Adrenal gland (tissue), 12 donors: Measurements from ENCODE around the gene LARGE1. TPM values are rescaled to one million over a fixed set of nuclear protein-coding genes. Genes with fewer than 3 reads are reported as not detected.

Experiments used
- DNase-seq, 7 donors: peaks; one replicate each; pipeline ENCODE4 v3.0.0-alpha.2; 2019 to 2020
- H3K27ac ChIP-seq, 5 donors: fragments of 200-600 bp; sonication (generic) in 4 of 5; 1 replicate in 3 of 5; 2 replicates in 2 of 5; pipeline versions ENCODE4 v1.5.1 to v1.8.0; 2016 to 2020; ENCODE audit warnings: mild to moderate bottlenecking in 1 of 5
- H3K27me3 ChIP-seq: fragments of 200-600 bp; 2 replicates; pipeline ENCODE4 v1.8.0; 2021
- H3K36me3 ChIP-seq, 2 donors: fragments of 200-600 bp; replicated peaks in 1 of 2; 1 replicate in 1 of 2; 2 replicates in 1 of 2; pipeline versions ENCODE4 v1.5.1 to v1.8.0; 2018 to 2022
- H3K4me1 ChIP-seq, 2 donors: fragments of 200-600 bp; replicated peaks in 1 of 2; 1 replicate in 1 of 2; 2 replicates in 1 of 2; pipeline versions ENCODE4 v1.5.1 to v1.8.0; 2018 to 2021
- H3K4me3 ChIP-seq, 4 donors: fragments of 200-600 bp; sonication (generic) in 3 of 4; one replicate each; pipeline ENCODE4 v1.5.1; 2016 to 2018
- H3K9me3 ChIP-seq, 3 donors: fragments of 200-600 bp; sonication (generic) in 1 of 3; replicated peaks in 1 of 3; 1 replicate in 2 of 3; 2 replicates in 1 of 3; pipeline versions ENCODE4 v1.5.1 to v1.8.0; 2016 to 2021
- POLR2A ChIP-seq, 2 donors: fragments of 450-650 bp; IDR thresholded peaks; one replicate each; pipeline ENCODE4 v1.6.1; 2017; ENCODE audit warnings: antibody characterized with exemption in 2 of 2, mild to moderate bottlenecking in 2 of 2, moderate library complexity in 1 of 2
- WGBS, 4 donors: extraction: QIAGEN DNeasy Blood & Tissue Kit in 2 of 4; methylation state at CpG; one replicate each; pipeline versions ENCODE4 v1.1.5 to v1.1.7; 2013 to 2017; 5-methylcytosine and 5-hydroxymethylcytosine counted together
- intact Hi-C, 2 donors: fragments of 100-400 bp; cut with DNase I; formaldehyde crosslinking; loops; one replicate each; pipeline versions ENCODE4 v1.14.1 to v1.15.0; 2022 to 2023
- microRNA-seq, 3 donors: library from miRNA; unstranded; fragments of <30 nt; microRNA quantifications; one replicate each; pipeline ENCODE4, GENCODE V29; 2017 to 2020
- polyA plus RNA-seq, 3 donors: library from polyadenylated mRNA; stranded (reverse); fragments of 200-250 nt in 2 of 3; fragments of 350-450 nt in 1 of 3; fragmentation: Illumina TruSeq in 1 of 3; extraction: RNeasy Lipid Tissue Mini Kit (QIAGEN cat#74804) in 1 of 3; gene quantifications; one replicate each; pipeline ENCODE4 v1.2.3, GENCODE V29; 2013 to 2014
- small RNA-seq, 2 donors: library from RNA; depleted of rRNA; stranded (forward); fragments of <200 nt; gene quantifications; one replicate each; pipeline ENCODE3, GENCODE V24; 2016
- total RNA-seq, 9 donors: library from RNA; depleted of rRNA in 4 of 9; stranded (reverse); fragments of >200 nt in 4 of 9; fragments of 120-200 nt in 1 of 9; fragmentation: NEBNext Ultra II Directional in 1 of 9; extraction: Animal tissue kit (Norgen Biotek cat#: 25700) in 1 of 9; gene quantifications; one replicate each; pipeline versions ENCODE4 v1.1.0 to v1.2.4, GENCODE V29; 2013 to 2023
- TF ChIP-seq, protein P1 (sequence below), 6 experiments: fragments of 450-650 bp in 4 of 6; fragments of 200-600 bp in 2 of 6; sonication (generic) in 1 of 6; IDR thresholded peaks; 1 replicate in 5 of 6; 2 replicates in 1 of 6; pipeline versions ENCODE4 v1.5.1 to v1.8.0; 2016 to 2021; ENCODE audit warnings: antibody characterized with exemption in 6 of 6, mild to moderate bottlenecking in 2 of 6, moderate library complexity in 1 of 6
- donor health status: healthy with polysubstance abuse.
- donor health status: Bipolar disorder and iron deficiency.
- donor health status: DM: yes; HTN: yes; CAD: no.
- donor health status: DM: no; HTN: no; CAD: no.
- donor health status: DM: no; HTN: no; CAD: no.
- donor health status: DM: yes; HTN: yes; CAD: no.

LARGE1 gene
- total and polyA plus RNA-seq, 12 donors, result 3.4 to 67.6 (median 30.6) TPM

DNA sequence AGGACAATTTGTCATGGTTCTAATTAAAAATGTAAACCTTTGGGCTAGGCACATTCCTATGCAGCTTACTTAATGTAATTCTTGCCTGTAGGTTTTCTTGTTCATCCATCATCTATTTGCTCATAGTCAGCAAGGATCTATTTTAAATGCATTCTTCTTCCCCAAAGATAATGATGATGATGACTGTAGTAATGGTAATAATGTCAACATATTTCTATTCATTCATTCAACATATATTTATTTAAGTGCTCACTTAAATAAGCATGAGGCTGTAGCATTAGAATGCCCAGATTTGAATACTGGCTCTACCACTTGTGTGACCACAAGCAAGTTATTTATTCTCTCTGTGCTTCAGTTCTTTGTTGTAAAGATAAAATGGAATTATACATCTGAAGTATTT is 692.5 kb downstream of the LARGE1 start:
- Histone ChIP-seq H3K4me1 (no peaks in the 10 kb centered on the region), H3K36me3 (no peaks in the 10 kb centered on the region), H3K27ac (no peak overlapping the region), H3K9me3 (peaks cover 0 to 15% (median 0%) of the 10 kb centered on the region in 3 donors), H3K27me3 (no peaks in the 10 kb centered on the region), H3K4me3 (no peak overlapping the region)
- intact Hi-C loops, result no loop called here
- DNase-seq, result no peak
- TF ChIP-seq, protein P1, sequence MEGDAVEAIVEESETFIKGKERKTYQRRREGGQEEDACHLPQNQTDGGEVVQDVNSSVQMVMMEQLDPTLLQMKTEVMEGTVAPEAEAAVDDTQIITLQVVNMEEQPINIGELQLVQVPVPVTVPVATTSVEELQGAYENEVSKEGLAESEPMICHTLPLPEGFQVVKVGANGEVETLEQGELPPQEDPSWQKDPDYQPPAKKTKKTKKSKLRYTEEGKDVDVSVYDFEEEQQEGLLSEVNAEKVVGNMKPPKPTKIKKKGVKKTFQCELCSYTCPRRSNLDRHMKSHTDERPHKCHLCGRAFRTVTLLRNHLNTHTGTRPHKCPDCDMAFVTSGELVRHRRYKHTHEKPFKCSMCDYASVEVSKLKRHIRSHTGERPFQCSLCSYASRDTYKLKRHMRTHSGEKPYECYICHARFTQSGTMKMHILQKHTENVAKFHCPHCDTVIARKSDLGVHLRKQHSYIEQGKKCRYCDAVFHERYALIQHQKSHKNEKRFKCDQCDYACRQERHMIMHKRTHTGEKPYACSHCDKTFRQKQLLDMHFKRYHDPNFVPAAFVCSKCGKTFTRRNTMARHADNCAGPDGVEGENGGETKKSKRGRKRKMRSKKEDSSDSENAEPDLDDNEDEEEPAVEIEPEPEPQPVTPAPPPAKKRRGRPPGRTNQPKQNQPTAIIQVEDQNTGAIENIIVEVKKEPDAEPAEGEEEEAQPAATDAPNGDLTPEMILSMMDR (IDR thresholded peaks at IDR 0.05), result no peak
- no peak for TF ChIP-seq POLR2A (IDR thresholded peaks at IDR 0.05)

DNA sequence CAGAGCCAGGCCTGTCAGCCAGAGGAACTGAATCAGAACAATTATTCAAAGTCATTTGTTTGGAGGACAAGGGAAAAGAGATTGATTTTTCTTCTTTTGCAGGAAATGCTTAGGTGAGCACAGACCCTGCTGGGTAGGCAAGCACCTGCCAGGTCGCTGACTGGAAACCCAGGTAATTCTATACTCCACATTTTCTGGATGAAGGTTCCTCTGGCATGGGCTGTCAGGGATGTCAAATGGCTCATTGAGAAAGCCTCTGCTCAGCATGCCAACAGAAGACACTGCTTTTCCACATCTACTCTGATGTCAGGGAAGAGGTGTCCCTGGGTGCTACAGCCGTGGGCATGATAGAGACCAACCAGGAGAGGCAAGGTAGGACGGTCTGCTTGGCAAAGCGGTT is 695.4 kb downstream of the LARGE1 start:
- no peaks in the 10 kb centered on the region for H3K36me3 ChIP-seq
- no peaks in the 10 kb centered on the region for H3K4me1 ChIP-seq
- TF ChIP-seq POLR2A (IDR thresholded peaks at IDR 0.05), result no peak
- TF ChIP-seq, protein P1 (IDR thresholded peaks at IDR 0.05), result no peak
- no peaks in the 10 kb centered on the region for H3K27me3 ChIP-seq
- peaks cover 0 to 9% (median 0%) of the 10 kb centered on the region in 3 donors for H3K9me3 ChIP-seq
- WGBS, 4 donors, result 75 to 92% (median 87%) methylated on average over 4 of the region's 4 CpGs
- no peak overlapping the region for H3K27ac ChIP-seq
- DNase-seq, result no peak
- no peak overlapping the region for H3K4me3 ChIP-seq
- intact Hi-C loops, result no loop called here

Small RNAs within 50 kb of the gene (microRNA-seq; reads per million reads assigned to microRNA genes)
- 0 reads per million in 3 donors for gene MIR4764

Small RNAs within 50 kb of the gene (small RNA-seq; reads per million reads assigned to genes)
- gene MIR4764, result 0 reads per million in 2 donors
- 0 reads per million in 2 donors for gene SNORA50B
